IMR-90 (cell line): ENCODE results near the gene ZNF524. TPM values are rescaled to one million over a fixed set of nuclear protein-coding genes. Genes with fewer than 3 reads are reported as not detected.

ENCODE experiments used
- ATAC-seq: fragments of 200-7000 bp; cut with Tn5 transposase; 2 replicates; pipeline ENCODE4 v1.9.1; 2020; ENCODE audit warnings: low read depth, mild to moderate bottlenecking, moderate library complexity
- BruUV-seq: library from RNA; stranded (reverse); fragments of 400-500 nt; replicated peaks from 2 replicates; lab custom pipeline; 2021; lab: Mats Ljungman, UMichigan
- CTCF ChIA-PET: fragments of 300-600 bp; formaldehyde crosslinking; extraction: SDS; loops from one replicate; lab custom pipeline; 2021; ENCODE audit warnings: antibody characterized with exemption; lab: Yijun Ruan, JAX
- POLR2A ChIA-PET: fragments of 300-600 bp; sonication (Branson Sonifier 250); formaldehyde crosslinking; loops from one replicate; lab custom pipeline; 2022; ENCODE audit warnings: antibody characterized with exemption; ENCODE audit not compliant: unreplicated experiment; lab: Charles Lee
- DNase-seq: peaks from one replicate; pipeline ENCODE4 v3.0.0; 2013
- H2AFZ ChIP-seq: replicated peaks from 2 replicates; pipeline ENCODE3; 2013; ENCODE audit warnings: low read length, mild to moderate bottlenecking; ENCODE audit not compliant: poor library complexity
- H2AK5ac ChIP-seq: 2 replicates; pipeline ENCODE4 v1.6.1; 2013; ENCODE audit warnings: low read depth, low read length, inconsistent platforms
- H2AK9ac ChIP-seq: replicated peaks from 2 replicates; pipeline ENCODE3; 2013; ENCODE audit warnings: mild to moderate bottlenecking, low read depth, low read length, moderate library complexity; ENCODE audit not compliant: poor library complexity
- H2BK120ac ChIP-seq: 2 replicates; pipeline ENCODE4 v1.6.1; 2013; ENCODE audit warnings: low read depth, low read length, inconsistent platforms
- H2BK15ac ChIP-seq: 3 replicates; pipeline ENCODE4 v1.6.1; 2013; ENCODE audit warnings: low read depth, low read length, inconsistent platforms
- H2BK20ac ChIP-seq: 2 replicates; pipeline ENCODE4 v1.6.1; 2013; ENCODE audit warnings: low read depth, mild to moderate bottlenecking, inconsistent platforms, low read length, moderate library complexity
- H2BK5ac ChIP-seq: 2 replicates; pipeline ENCODE4 v1.6.1; 2013; ENCODE audit warnings: mild to moderate bottlenecking, low read depth, low read length, inconsistent platforms; ENCODE audit not compliant: poor library complexity, severe bottlenecking
- H3K14ac ChIP-seq: replicated peaks from 2 replicates; pipeline ENCODE4 v1.6.1; 2013; ENCODE audit warnings: low read depth, low read length, inconsistent platforms
- H3K18ac ChIP-seq: 2 replicates; pipeline ENCODE4 v1.6.1; 2013; ENCODE audit warnings: low read depth, low read length, control low read depth
- H3K23ac ChIP-seq: 2 replicates; pipeline ENCODE4 v1.6.1; 2013; ENCODE audit warnings: low read depth, low read length, inconsistent platforms
- H3K27ac ChIP-seq: 2 replicates; pipeline ENCODE4 v1.5.1; 2013; ENCODE audit warnings: mild to moderate bottlenecking, control low read depth, low read length; ENCODE audit not compliant: insufficient read depth
- H3K27me3 ChIP-seq: 2 replicates; pipeline ENCODE4 v1.6.1; 2013; ENCODE audit warnings: low read length; ENCODE audit not compliant: control insufficient read depth, insufficient read depth
- H3K36me3 ChIP-seq: 2 replicates; pipeline ENCODE4 v1.6.1; 2013; ENCODE audit warnings: low read length, mixed read lengths; ENCODE audit not compliant: control insufficient read depth, insufficient read depth
- H3K4ac ChIP-seq: 2 replicates; pipeline ENCODE4 v1.6.1; 2013; ENCODE audit warnings: low read depth, low read length, inconsistent platforms
- H3K4me1 ChIP-seq: 2 replicates; pipeline ENCODE4 v1.6.1; 2013; ENCODE audit warnings: low read length, mixed read lengths; ENCODE audit not compliant: control insufficient read depth, insufficient read depth
- H3K4me2 ChIP-seq: 2 replicates; pipeline ENCODE4 v1.6.1; 2013; ENCODE audit warnings: low read depth, mild to moderate bottlenecking, control low read depth, low read length, moderate library complexity
- H3K4me3 ChIP-seq: 2 replicates; pipeline ENCODE4 v1.5.1; 2013; ENCODE audit warnings: low read depth, mild to moderate bottlenecking, control low read depth, low read length, moderate library complexity; ENCODE audit not compliant: insufficient read depth
- H3K56ac ChIP-seq: 2 replicates; pipeline ENCODE4 v1.6.1; 2013; ENCODE audit warnings: low read length, inconsistent platforms; ENCODE audit not compliant: insufficient read depth; ENCODE audit errors: extremely low read depth
- H3K79me1 ChIP-seq, 2 experiments: 2 replicates each; pipeline ENCODE4 v1.6.1; 2013; ENCODE audit warnings: low read length in 2 of 2, inconsistent platforms in 1 of 2, low read depth in 1 of 2
- H3K9ac ChIP-seq: 2 replicates; pipeline ENCODE4 v1.6.1; 2013; ENCODE audit warnings: low read depth, low read length, control low read depth
- H3K9me1 ChIP-seq: 2 replicates; pipeline ENCODE4 v1.6.1; 2013; ENCODE audit warnings: low read length, inconsistent platforms; ENCODE audit not compliant: insufficient read depth
- H3K9me3 ChIP-seq: 2 replicates; pipeline ENCODE4 v1.6.1; 2013; ENCODE audit warnings: low read length; ENCODE audit not compliant: control insufficient read depth, insufficient read depth
- H4K20me1 ChIP-seq: 2 replicates; pipeline ENCODE4 v1.6.1; 2013; ENCODE audit warnings: low read length, inconsistent platforms; ENCODE audit not compliant: insufficient read depth
- H4K5ac ChIP-seq: 2 replicates; pipeline ENCODE4 v1.6.1; 2013; ENCODE audit warnings: mild to moderate bottlenecking, low read depth, low read length, control low read depth
- H4K8ac ChIP-seq, 2 experiments: 2 replicates each; pipeline ENCODE4 v1.6.1; 2013; ENCODE audit warnings: low read depth in 2 of 2, low read length in 2 of 2, control low read depth in 1 of 2, inconsistent platforms in 1 of 2
- H4K91ac ChIP-seq: 2 replicates; pipeline ENCODE4 v1.6.1; 2013; ENCODE audit warnings: low read depth, low read length, inconsistent platforms; ENCODE audit not compliant: insufficient read depth
- BHLHE40 ChIP-seq: fragments of 150-350 bp; IDR thresholded peaks from 2 replicates; pipeline ENCODE4 v1.6.1; 2016; ENCODE audit warnings: mild to moderate bottlenecking, low read depth, low read length
- CHD1 ChIP-seq: IDR thresholded peaks from 2 replicates; pipeline ENCODE4 v1.6.1; 2012; ENCODE audit warnings: low read depth, low read length, improper control_type of control experiment
- ELK1 ChIP-seq: fragments of 150-350 bp; IDR thresholded peaks from 2 replicates; pipeline ENCODE4 v1.6.1; 2016; ENCODE audit warnings: low read depth, mild to moderate bottlenecking, low read length, moderate library complexity, borderline replicate concordance
- FOS ChIP-seq: fragments of 150-350 bp; IDR thresholded peaks from 2 replicates; pipeline ENCODE4 v1.6.1; 2016; ENCODE audit warnings: low read depth, low read length
- MAFK ChIP-seq: IDR thresholded peaks from 2 replicates; pipeline ENCODE4 v1.6.1; 2012; ENCODE audit warnings: low read depth, low read length, improper control_type of control experiment
- MAZ ChIP-seq: IDR thresholded peaks from 2 replicates; pipeline ENCODE4 v1.6.1; 2012; ENCODE audit warnings: low read depth, mild to moderate bottlenecking, low read length, improper control_type of control experiment, moderate library complexity, borderline replicate concordance
- MXI1 ChIP-seq: IDR thresholded peaks from 2 replicates; pipeline ENCODE4 v1.6.1; 2012; ENCODE audit warnings: low read depth, mild to moderate bottlenecking, low read length, moderate library complexity, borderline replicate concordance
- NFE2L2 ChIP-seq: fragments of 150-350 bp; IDR thresholded peaks from 2 replicates; pipeline ENCODE4 v1.6.1; 2016; ENCODE audit warnings: low read depth, mild to moderate bottlenecking, low read length
- POLR2A ChIP-seq: IDR thresholded peaks from 2 replicates; pipeline ENCODE4 v1.6.1; 2012; ENCODE audit warnings: mild to moderate bottlenecking, low read depth, low read length
- RAD21 ChIP-seq: IDR thresholded peaks from 2 replicates; pipeline ENCODE4 v1.6.1; 2012; ENCODE audit warnings: low read length, improper control_type of control experiment
- RCOR1 ChIP-seq: IDR thresholded peaks from 2 replicates; pipeline ENCODE4 v1.6.1; 2012; ENCODE audit warnings: mild to moderate bottlenecking, low read length, improper control_type of control experiment; ENCODE audit not compliant: insufficient replicate concordance
- RFX5 ChIP-seq: IDR thresholded peaks from 2 replicates; pipeline ENCODE4 v1.8.0; 2012; ENCODE audit warnings: low read depth, mild to moderate bottlenecking, low read length, moderate library complexity
- SMC3 ChIP-seq: fragments of 150-350 bp; IDR thresholded peaks from 2 replicates; pipeline ENCODE4 v1.6.1; 2016; ENCODE audit warnings: low read depth, mild to moderate bottlenecking, antibody characterized with exemption, low read length, moderate library complexity
- WGBS, 2 experiments: methylation state at CpG; one replicate each; pipeline versions ENCODE4 v1.1.5 to v1.1.7; 2013; ENCODE audit warnings: missing lambda C conversion rate in 2 of 2; ENCODE audit not compliant: insufficient read length in 1 of 2; ENCODE audit errors: extremely low coverage in 2 of 2; 5-methylcytosine and 5-hydroxymethylcytosine counted together
- dilution Hi-C: fragments of 300-500 bp; cut with HindIII; formaldehyde crosslinking; loops from one replicate; pipeline ENCODE4 v1.14.3; 2018; ENCODE audit warnings: low sequenced_read_pairs; ENCODE audit not compliant: unreplicated experiment
- in situ Hi-C: fragments of 300-500 bp; cut with MboI; formaldehyde crosslinking; loops from 3 replicates; pipeline ENCODE4 v1.14.3; 2019; ENCODE audit warnings: low sequenced_read_pairs, inconsistent platforms, mixed read lengths
- intact Hi-C: fragments of 100-400 bp; cut with micrococcal nuclease; formaldehyde crosslinking; loops from 2 replicates; pipeline ENCODE4 v1.10.0; 2022
- polyA plus RNA-seq, 3 experiments: library from polyadenylated mRNA; depleted of rRNA; stranded (reverse); fragments of >200 nt; gene quantifications; 2 replicates each; pipeline ENCODE4 v1.2.3, GENCODE V29; 2012; ENCODE audit warnings: low replicate concordance in 1 of 3
- total RNA-seq: library from RNA; depleted of rRNA; stranded (reverse); fragments of >200 nt; gene quantifications from 2 replicates; pipeline ENCODE4 v1.2.3, GENCODE V29; 2012
- TF ChIP-seq, protein P1 (sequence below): fragments of 150-350 bp; IDR thresholded peaks from 2 replicates; pipeline ENCODE4 v1.6.1; 2017; ENCODE audit warnings: mild to moderate bottlenecking, antibody characterized with exemption, low read length, low read depth

The ZNF524 gene
- total and polyA plus RNA-seq, 2 of the 4 experiments (the other 2 are of a cell fraction) = 2.3 to 6.6 TPM

DNA sequence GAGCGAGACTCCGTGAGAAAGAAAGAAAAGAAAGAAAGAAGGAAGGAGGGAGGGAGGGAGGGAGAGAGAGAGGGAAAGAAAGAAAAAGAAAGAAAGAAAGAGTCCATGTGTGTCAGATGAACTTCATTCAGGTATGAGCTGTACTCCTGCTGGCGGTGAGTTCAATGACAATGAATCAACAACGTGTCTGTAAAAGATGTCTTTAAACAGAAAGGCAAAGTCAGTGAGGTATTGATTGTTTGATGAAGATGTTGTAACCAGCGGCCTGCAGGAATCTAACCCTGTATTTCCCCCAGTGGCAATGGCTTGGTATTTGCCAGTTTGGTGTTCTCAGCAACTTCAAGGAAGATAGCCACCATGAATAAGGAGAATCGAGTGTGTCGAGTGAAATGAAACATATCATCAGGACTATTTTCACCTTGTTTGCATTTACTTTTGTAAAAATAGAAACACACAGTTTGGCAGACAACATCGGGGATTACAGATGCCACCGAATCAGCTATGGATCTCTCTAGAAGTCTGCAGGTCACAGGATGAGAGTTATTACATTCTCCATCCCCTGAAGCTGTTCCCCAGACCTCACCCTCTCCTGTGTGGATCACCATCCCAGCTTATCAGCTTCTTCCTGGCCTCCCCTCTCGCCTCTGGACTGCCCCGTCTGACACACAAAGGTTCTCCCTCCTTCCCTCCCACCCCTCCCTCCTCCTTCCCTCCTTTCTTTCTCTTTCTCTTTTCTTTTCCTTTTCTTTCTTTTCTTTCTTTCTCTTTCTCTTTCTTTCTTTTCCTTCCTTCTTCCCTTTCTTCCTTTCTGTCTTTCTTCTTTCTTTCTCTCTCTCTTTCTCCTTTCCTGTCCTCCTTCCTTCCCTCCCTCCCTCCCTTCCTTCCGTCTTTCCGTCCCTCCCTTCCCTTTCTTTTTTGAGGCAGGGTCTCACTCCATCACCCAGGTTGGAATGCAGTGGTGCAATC is 46.6 kb upstream of the ZNF524 start (continued):
- no peak for TF ChIP-seq RAD21
- TF ChIP-seq BHLHE40 = no peak
- no peak for TF ChIP-seq MAZ
- no peak for TF ChIP-seq POLR2A

DNA sequence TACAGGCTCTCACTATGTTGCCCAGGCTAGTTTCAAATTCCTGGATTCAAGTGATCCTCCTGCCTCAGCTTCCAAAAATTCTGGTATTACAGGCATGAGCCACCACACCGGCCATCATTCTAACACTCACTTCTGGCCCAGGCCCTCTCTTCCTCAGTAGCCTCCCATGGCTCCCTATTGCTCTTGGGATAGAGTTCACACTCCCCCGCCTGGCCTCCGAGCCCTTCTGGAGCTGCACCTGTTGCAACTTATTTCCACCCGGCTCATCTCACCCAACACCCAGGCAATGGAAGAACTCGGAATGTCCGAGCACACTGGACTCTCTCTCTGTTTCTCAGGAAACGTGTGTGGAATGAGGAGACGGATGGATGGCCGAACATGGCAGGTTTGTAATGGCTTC is 45.8 kb upstream of the ZNF524 start:
- dilution Hi-C loops (no loop called here), intact Hi-C loops (no loop called here), in situ Hi-C loops (no loop called here)
- H3K9me1 ChIP-seq = peaks cover 9% of the 10 kb centered on the region
- H3K4ac ChIP-seq = 0 out of 2 replicates have a peak overlapping the region, but pooled peaks have one; percentile 47
- no peak overlapping the region for H4K8ac ChIP-seq
- peak overlapping the region; percentile 15; the same call in 1 of the 2 replicates for H2AK5ac ChIP-seq
- no peaks in the 10 kb centered on the region; a peak in 1 of 4 replicates for H3K79me1 ChIP-seq
- no peaks in the 10 kb centered on the region for H3K36me3 ChIP-seq
- no peak overlapping the region for H2BK15ac ChIP-seq
- H2AK9ac ChIP-seq = no peak overlapping the region
- H3K4me2 ChIP-seq = no peak overlapping the region
- no peak overlapping the region for H2BK5ac ChIP-seq
- no peak overlapping the region for H3K23ac ChIP-seq
- no peak overlapping the region for H3K56ac ChIP-seq
- no peak overlapping the region; the same call in 1 of the 2 replicates for H2BK120ac ChIP-seq
- H3K27me3 ChIP-seq = no peaks in the 10 kb centered on the region; the same call in 1 of the 2 replicates
- POLR2A ChIA-PET = no interaction called here
- H2BK20ac ChIP-seq = no peak overlapping the region
- 80% methylated on average over 2 of the region's 9 CpGs; no CpG with 5 or more reads in 1 of the 2 experiments for WGBS, 2 experiments
- H2AFZ ChIP-seq = no peak overlapping the region
- no peak overlapping the region for H3K18ac ChIP-seq
- H3K9me3 ChIP-seq = no peaks in the 10 kb centered on the region
- H3K4me1 ChIP-seq = peaks cover 16% of the 10 kb centered on the region
- H3K9ac ChIP-seq = no peak overlapping the region
- CTCF ChIA-PET = no interaction called here
- DNase-seq = no peak
- H3K27ac ChIP-seq = no peak overlapping the region
- no TSS peak for BruUV-seq
- H4K91ac ChIP-seq = no peak overlapping the region
- H4K20me1 ChIP-seq = no peaks in the 10 kb centered on the region
- H4K5ac ChIP-seq = no peak overlapping the region
- no peak for ATAC-seq
- no peak overlapping the region for H3K14ac ChIP-seq
- H3K4me3 ChIP-seq = no peak overlapping the region
- no peak for TF ChIP-seq MAFK
- no peak for TF ChIP-seq RAD21
- no peak for TF ChIP-seq POLR2A
- TF ChIP-seq MXI1 = no peak
- TF ChIP-seq RFX5 = no peak
- TF ChIP-seq, protein P1, sequence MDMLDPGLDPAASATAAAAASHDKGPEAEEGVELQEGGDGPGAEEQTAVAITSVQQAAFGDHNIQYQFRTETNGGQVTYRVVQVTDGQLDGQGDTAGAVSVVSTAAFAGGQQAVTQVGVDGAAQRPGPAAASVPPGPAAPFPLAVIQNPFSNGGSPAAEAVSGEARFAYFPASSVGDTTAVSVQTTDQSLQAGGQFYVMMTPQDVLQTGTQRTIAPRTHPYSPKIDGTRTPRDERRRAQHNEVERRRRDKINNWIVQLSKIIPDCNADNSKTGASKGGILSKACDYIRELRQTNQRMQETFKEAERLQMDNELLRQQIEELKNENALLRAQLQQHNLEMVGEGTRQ = no peak
- TF ChIP-seq MAZ = no peak
- no peak for TF ChIP-seq CHD1
- TF ChIP-seq FOS = no peak
- TF ChIP-seq NFE2L2 = no peak
- no peak for TF ChIP-seq BHLHE40
- no peak for TF ChIP-seq ELK1
- no peak for TF ChIP-seq RCOR1
- no peak for TF ChIP-seq SMC3
